OCI-LY3 (cell line): ENCODE results near the gene NLGN1.

Experiments used
- H2AFZ ChIP-seq: fragments of 200-600, 300-600 bp; shearing (Covaris generic); 2 replicates; pipeline ENCODE4 v1.6.0; 2014; ENCODE audit warnings: antibody characterized with exemption, low read depth, low read length
- H3K27ac ChIP-seq: fragments of 200-600, 300-600 bp; sonication (generic); 2 replicates; pipeline ENCODE4 v1.5.1; 2014; ENCODE audit warnings: mild to moderate bottlenecking, low read length, moderate library complexity, mixed read lengths
- H3K27me3 ChIP-seq: fragments of 200-600, 300-600 bp; sonication (generic); 2 replicates; pipeline ENCODE4 v1.6.1; 2014; ENCODE audit warnings: low read depth, low read length, mixed read lengths
- H3K36me3 ChIP-seq: fragments of 200-600, 300-600 bp; sonication (generic); replicated peaks from 2 replicates; pipeline ENCODE3; 2014; ENCODE audit warnings: low read depth, low read length, mixed read lengths
- H3K4me1 ChIP-seq: fragments of 300-600, 200-600 bp; sonication (generic); 2 replicates; pipeline ENCODE4 v1.6.1; 2014; ENCODE audit warnings: low read length, mixed read lengths
- H3K4me2 ChIP-seq: fragments of 200-600, 300-600 bp; sonication (generic); 2 replicates; pipeline ENCODE4 v1.6.1; 2014; ENCODE audit warnings: low read length, mixed read lengths
- H3K4me3 ChIP-seq: fragments of 300-600, 200-600 bp; sonication (generic); 2 replicates; pipeline ENCODE4 v1.5.1; 2014; ENCODE audit warnings: antibody characterized with exemption, mild to moderate bottlenecking, low read length, moderate library complexity
- H3K79me2 ChIP-seq: fragments of 300-600, 200-600 bp; shearing (Covaris generic); 2 replicates; pipeline ENCODE4 v1.6.1; 2014; ENCODE audit warnings: mild to moderate bottlenecking, low read length, mixed read lengths
- H3K9ac ChIP-seq: fragments of 300-600, 200-600 bp; shearing (Covaris generic); 2 replicates; pipeline ENCODE4 v1.6.0; 2014; ENCODE audit warnings: mild to moderate bottlenecking, low read length, moderate library complexity
- H3K9me3 ChIP-seq: fragments of 200-600, 300-600 bp; shearing (Covaris generic); 2 replicates; pipeline ENCODE4 v1.6.1; 2014; ENCODE audit warnings: low read length, mixed read lengths; ENCODE audit not compliant: insufficient read depth
- H4K20me1 ChIP-seq: fragments of 200-600, 300-600 bp; sonication (generic); 2 replicates; pipeline ENCODE4 v1.6.1; 2016; ENCODE audit warnings: low read length, mixed read lengths; ENCODE audit not compliant: insufficient read depth
- CTCF ChIP-seq: fragments of 200-600, 300-600 bp; sonication (generic); IDR thresholded peaks from 2 replicates; pipeline ENCODE4 v1.5.1; 2014; ENCODE audit warnings: antibody characterized with exemption, low read length, low read depth
- EZH2phosphoT487 ChIP-seq: fragments of 200-600 bp; shearing (Covaris generic); IDR thresholded peaks from 2 replicates; pipeline ENCODE4 v1.6.1; 2018; ENCODE audit warnings: antibody characterized with exemption, mixed run types, low read depth

The NLGN1 gene

GRCh38 chr3:174198199-174198598 is 800.7 kb downstream of the NLGN1 start:
- H3K27ac ChIP-seq = no peak overlapping the region
- H3K9ac ChIP-seq = no peak overlapping the region
- no peak overlapping the region for H3K4me2 ChIP-seq
- H4K20me1 ChIP-seq = no peaks in the 10 kb centered on the region
- H3K9me3 ChIP-seq = no peaks in the 10 kb centered on the region
- H3K4me1 ChIP-seq = no peaks in the 10 kb centered on the region; the same call in 1 of the 2 replicates
- H3K79me2 ChIP-seq = no peaks in the 10 kb centered on the region
- H3K36me3 ChIP-seq = no peaks in the 10 kb centered on the region
- no peaks in the 10 kb centered on the region for H3K27me3 ChIP-seq
- no peak for TF ChIP-seq CTCF
- H2AFZ ChIP-seq = no peak overlapping the region
- H3K4me3 ChIP-seq = no peak overlapping the region

DNA sequence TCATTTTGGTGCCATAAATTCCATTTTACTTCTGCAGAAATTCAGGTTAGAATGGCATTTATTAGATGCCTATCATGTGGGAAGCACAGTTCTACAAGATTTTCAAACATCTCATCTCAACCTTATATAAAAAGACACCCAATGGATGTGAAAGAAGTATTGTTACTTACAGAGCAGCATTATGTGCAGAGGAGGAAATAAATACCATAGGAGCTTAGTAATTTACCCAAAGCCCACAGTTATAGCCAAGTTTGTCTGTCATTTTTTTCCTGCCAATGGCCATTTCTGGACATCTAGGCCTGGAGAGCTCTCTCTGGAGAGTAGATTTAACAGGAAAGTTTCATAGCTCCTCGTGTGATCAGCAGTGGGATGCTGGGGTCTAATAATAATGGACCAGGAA is 802.2 kb downstream of the NLGN1 start:
- Histone ChIP-seq H3K4me2 (no peak overlapping the region), H3K36me3 (no peaks in the 10 kb centered on the region), H3K27ac (no peak overlapping the region), H3K27me3 (no peaks in the 10 kb centered on the region), H2AFZ (no peak overlapping the region), H3K4me1 (no peaks in the 10 kb centered on the region; the same call in 1 of the 2 replicates), H4K20me1 (no peaks in the 10 kb centered on the region), H3K4me3 (no peak overlapping the region), H3K9ac (no peak overlapping the region), H3K79me2 (no peaks in the 10 kb centered on the region), H3K9me3 (no peaks in the 10 kb centered on the region)
- TF ChIP-seq EZH2phosphoT487 = no peak
- TF ChIP-seq CTCF = no peak

GRCh38 chr3:174202116-174202515 is 804.6 kb downstream of the NLGN1 start:
- Histone ChIP-seq H3K9ac (no peak overlapping the region), H3K4me3 (no peak overlapping the region), H3K27me3 (no peaks in the 10 kb centered on the region), H2AFZ (no peak overlapping the region), H3K36me3 (no peaks in the 10 kb centered on the region), H3K9me3 (no peaks in the 10 kb centered on the region), H3K4me1 (no peaks in the 10 kb centered on the region; the same call in 1 of the 2 replicates), H3K4me2 (no peak overlapping the region), H4K20me1 (no peaks in the 10 kb centered on the region), H3K79me2 (no peaks in the 10 kb centered on the region), H3K27ac (no peak overlapping the region)
- TF ChIP-seq EZH2phosphoT487 (no peak), CTCF (no peak)

- no peak overlapping the region for H3K4me3 ChIP-seq
- H4K20me1 ChIP-seq = no peaks in the 10 kb centered on the region
- H3K27ac ChIP-seq = no peak overlapping the region
- H3K27me3 ChIP-seq = no peaks in the 10 kb centered on the region
- TF ChIP-seq CTCF (no peak), EZH2phosphoT487 (no peak)
- H3K4me2 ChIP-seq = no peak overlapping the region
- no peak overlapping the region for H3K9ac ChIP-seq
- H3K79me2 ChIP-seq = no peaks in the 10 kb centered on the region
- no peaks in the 10 kb centered on the region; the same call in 1 of the 2 replicates for H3K4me1 ChIP-seq
- H3K36me3 ChIP-seq = no peaks in the 10 kb centered on the region
- no peak overlapping the region for H2AFZ ChIP-seq
- no peaks in the 10 kb centered on the region for H3K9me3 ChIP-seq
Observed at GRCh38 chr3:174202561-174202960, 805.0 kb downstream of the NLGN1 start.
